Smooth muscle cell (in vitro differentiated cells): ENCODE data around the gene CR1. TPM values are rescaled to one million over a fixed set of nuclear protein-coding genes. Genes with fewer than 3 reads are reported as not detected.

Source experiments
- DNase-seq: peaks from one replicate; lab custom pipeline; 2025; ENCODE audit not compliant: unreplicated experiment; lab: John Stamatoyannopoulos, UW
- H2AFZ ChIP-seq: fragments of 200-600 bp; sonication (generic); 2 replicates; pipeline ENCODE4 v1.6.0; 2016; ENCODE audit warnings: antibody characterized with exemption, low read depth, mild to moderate bottlenecking
- H3F3A ChIP-seq: fragments of 200-600 bp; sonication (generic); 2 replicates; pipeline ENCODE4 v1.6.0; 2017; ENCODE audit warnings: antibody characterized with exemption, low read depth
- H3K27ac ChIP-seq: fragments of 200-600 bp; sonication (generic); 2 replicates; pipeline ENCODE4 v1.5.1; 2016; ENCODE audit warnings: low read depth, mild to moderate bottlenecking
- H3K27me3 ChIP-seq: fragments of 200-600 bp; sonication (generic); 2 replicates; pipeline ENCODE4 v1.6.1; 2016; ENCODE audit warnings: low read depth, mild to moderate bottlenecking
- H3K36me3 ChIP-seq: fragments of 200-600 bp; sonication (generic); 2 replicates; pipeline ENCODE4 v1.5.1; 2016; ENCODE audit warnings: low read depth
- H3K4me1 ChIP-seq: fragments of 200-600 bp; sonication (generic); 2 replicates; pipeline ENCODE4 v1.5.1; 2016; ENCODE audit warnings: low read depth
- H3K4me2 ChIP-seq: fragments of 200-600 bp; sonication (generic); 2 replicates; pipeline ENCODE4 v1.6.0; 2016; ENCODE audit warnings: mild to moderate bottlenecking
- H3K4me3 ChIP-seq: fragments of 200-600 bp; sonication (generic); 2 replicates; pipeline ENCODE4 v1.5.1; 2016; ENCODE audit warnings: mild to moderate bottlenecking
- H3K79me2 ChIP-seq: fragments of 200-600 bp; sonication (generic); 2 replicates; pipeline ENCODE4 v1.6.0; 2016; ENCODE audit warnings: low read depth, mild to moderate bottlenecking
- H3K9ac ChIP-seq: fragments of 200-600 bp; sonication (generic); 2 replicates; pipeline ENCODE4 v1.6.0; 2016; ENCODE audit warnings: low read depth
- H3K9me3 ChIP-seq: fragments of 200-600 bp; sonication (generic); replicated peaks from 2 replicates; pipeline ENCODE4 v1.5.1; 2016; ENCODE audit warnings: low read depth
- H4K20me1 ChIP-seq: fragments of 200-600 bp; sonication (generic); 2 replicates; pipeline ENCODE4 v1.6.0; 2016; ENCODE audit warnings: low read depth
- WGBS: methylation state at CpG from one replicate; pipeline ENCODE4 v1.1.7; 2016; ENCODE audit warnings: low lambda C conversion rate; 5-methylcytosine and 5-hydroxymethylcytosine counted together
- polyA plus RNA-seq: library from polyadenylated mRNA; unstranded; fragments of >200 nt; fragmentation: Nextera tagmentation; extraction: Ambion mirVana; gene quantifications from 2 replicates; pipeline ENCODE4 v1.2.1, GENCODE V29; 2016
- total RNA-seq: library from RNA; depleted of rRNA; stranded (reverse); fragments of >200 nt; gene quantifications from 2 replicates; pipeline ENCODE4 v1.2.3, GENCODE V29; 2014
- TF ChIP-seq, protein P1 (sequence below): fragments of 200-600 bp; sonication (generic); IDR thresholded peaks from 2 replicates; pipeline ENCODE4 v1.5.1; 2017; ENCODE audit warnings: borderline replicate concordance, mild to moderate bottlenecking, antibody characterized with exemption; ENCODE audit not compliant: insufficient read depth, poor library complexity, severe bottlenecking

CR1 gene
- total and polyA plus RNA-seq, 2 experiments from 2014 or later: 0.25 TPM; not detected in 1

DNA sequence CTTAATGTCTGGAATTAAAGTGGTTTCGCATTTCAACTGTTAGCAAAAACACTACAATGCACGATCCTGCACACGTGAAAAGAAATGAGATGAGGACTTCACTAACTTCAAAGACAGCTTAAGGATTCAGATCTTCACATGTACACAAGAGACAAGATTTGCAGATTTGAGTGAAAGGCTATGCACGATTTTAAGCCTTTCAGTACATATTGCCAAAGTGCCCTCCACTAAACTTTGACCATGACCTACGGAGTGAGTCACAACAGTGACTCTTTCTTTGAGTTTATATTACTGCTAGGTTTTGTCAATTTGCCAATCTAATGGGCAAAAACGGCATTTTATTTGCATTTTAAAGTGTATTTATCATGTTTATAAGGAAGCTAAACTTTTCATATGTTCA, 107.8 kb downstream of the CR1 start:
- 84% methylated on average over 6 of the region's 6 CpGs for WGBS

DNA sequence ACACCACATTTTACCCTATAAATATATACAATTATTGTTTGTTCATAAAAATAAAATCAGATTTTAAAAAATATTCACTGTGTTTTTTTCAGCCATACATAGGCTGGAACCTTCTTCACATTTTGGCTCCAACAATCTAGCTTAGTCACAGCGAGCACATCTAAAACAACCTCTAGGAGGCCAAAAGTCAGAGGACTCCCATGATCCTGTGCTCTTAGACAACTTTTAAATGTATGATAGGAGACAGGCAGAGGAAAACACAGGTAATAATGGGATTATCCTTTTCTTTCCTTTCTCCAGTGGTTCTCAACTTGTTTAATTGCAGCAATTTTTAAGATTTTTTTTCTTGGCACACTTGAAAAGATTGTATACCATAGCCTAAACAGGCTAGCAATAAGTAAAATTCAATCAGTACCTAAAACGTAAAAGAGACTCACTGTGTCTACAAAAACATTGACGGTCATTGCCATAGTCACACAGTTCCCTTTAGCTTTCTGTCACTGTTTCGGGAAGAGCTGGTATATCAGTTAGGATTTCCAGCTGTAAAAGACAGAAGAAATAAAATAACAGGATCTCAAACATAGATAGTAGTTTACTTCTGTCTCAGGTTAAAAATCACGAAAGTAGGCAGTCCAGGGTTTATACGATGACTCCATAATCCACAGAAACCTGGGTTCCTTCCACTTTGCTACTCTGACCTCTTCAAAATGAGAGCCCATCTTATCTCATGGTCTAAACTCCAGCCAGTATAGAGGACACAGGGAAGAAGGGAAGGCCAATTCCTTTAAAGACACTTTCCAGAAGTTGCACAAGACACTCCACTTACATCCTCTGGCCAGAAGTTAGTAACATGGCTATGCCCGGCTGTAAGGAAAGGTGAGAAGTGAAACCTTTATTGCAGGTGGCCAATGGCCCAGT, 109.7 kb downstream of the CR1 start:
- no peak overlapping the region for H3K4me3 ChIP-seq
- H3F3A ChIP-seq: no peaks in the 10 kb centered on the region
- no peak overlapping the region for H2AFZ ChIP-seq
- H3K9ac ChIP-seq: no peak overlapping the region
- H3K4me1 ChIP-seq: no peaks in the 10 kb centered on the region
- H3K79me2 ChIP-seq: no peaks in the 10 kb centered on the region
- no peaks in the 10 kb centered on the region for H3K27me3 ChIP-seq
- no peak overlapping the region for H3K27ac ChIP-seq
- TF ChIP-seq, protein P1, sequence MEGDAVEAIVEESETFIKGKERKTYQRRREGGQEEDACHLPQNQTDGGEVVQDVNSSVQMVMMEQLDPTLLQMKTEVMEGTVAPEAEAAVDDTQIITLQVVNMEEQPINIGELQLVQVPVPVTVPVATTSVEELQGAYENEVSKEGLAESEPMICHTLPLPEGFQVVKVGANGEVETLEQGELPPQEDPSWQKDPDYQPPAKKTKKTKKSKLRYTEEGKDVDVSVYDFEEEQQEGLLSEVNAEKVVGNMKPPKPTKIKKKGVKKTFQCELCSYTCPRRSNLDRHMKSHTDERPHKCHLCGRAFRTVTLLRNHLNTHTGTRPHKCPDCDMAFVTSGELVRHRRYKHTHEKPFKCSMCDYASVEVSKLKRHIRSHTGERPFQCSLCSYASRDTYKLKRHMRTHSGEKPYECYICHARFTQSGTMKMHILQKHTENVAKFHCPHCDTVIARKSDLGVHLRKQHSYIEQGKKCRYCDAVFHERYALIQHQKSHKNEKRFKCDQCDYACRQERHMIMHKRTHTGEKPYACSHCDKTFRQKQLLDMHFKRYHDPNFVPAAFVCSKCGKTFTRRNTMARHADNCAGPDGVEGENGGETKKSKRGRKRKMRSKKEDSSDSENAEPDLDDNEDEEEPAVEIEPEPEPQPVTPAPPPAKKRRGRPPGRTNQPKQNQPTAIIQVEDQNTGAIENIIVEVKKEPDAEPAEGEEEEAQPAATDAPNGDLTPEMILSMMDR: no peak
- no peak for DNase-seq
- H3K4me2 ChIP-seq: no peak overlapping the region
- H3K36me3 ChIP-seq: no peaks in the 10 kb centered on the region
- no peaks in the 10 kb centered on the region for H4K20me1 ChIP-seq
- H3K9me3 ChIP-seq: no peaks in the 10 kb centered on the region
- WGBS: 97% methylated on average over 7 of the region's 7 CpGs

More for the DNA sequence above, 107.8 kb downstream of the CR1 start:
- no peak overlapping the region for H3K4me2 ChIP-seq
- TF ChIP-seq, protein P1: no peak
- no peak overlapping the region for H3K27ac ChIP-seq
- H2AFZ ChIP-seq: no peak overlapping the region
- no peak overlapping the region for H3K9ac ChIP-seq
- no peak for DNase-seq
- no peak overlapping the region for H3K4me3 ChIP-seq
- H3K79me2 ChIP-seq: no peaks in the 10 kb centered on the region
- no peaks in the 10 kb centered on the region for H3K4me1 ChIP-seq
- peaks cover 4% of the 10 kb centered on the region for H3K27me3 ChIP-seq
- H4K20me1 ChIP-seq: no peaks in the 10 kb centered on the region
- no peaks in the 10 kb centered on the region for H3K9me3 ChIP-seq
- no peaks in the 10 kb centered on the region for H3F3A ChIP-seq
- H3K36me3 ChIP-seq: no peaks in the 10 kb centered on the region

DNA sequence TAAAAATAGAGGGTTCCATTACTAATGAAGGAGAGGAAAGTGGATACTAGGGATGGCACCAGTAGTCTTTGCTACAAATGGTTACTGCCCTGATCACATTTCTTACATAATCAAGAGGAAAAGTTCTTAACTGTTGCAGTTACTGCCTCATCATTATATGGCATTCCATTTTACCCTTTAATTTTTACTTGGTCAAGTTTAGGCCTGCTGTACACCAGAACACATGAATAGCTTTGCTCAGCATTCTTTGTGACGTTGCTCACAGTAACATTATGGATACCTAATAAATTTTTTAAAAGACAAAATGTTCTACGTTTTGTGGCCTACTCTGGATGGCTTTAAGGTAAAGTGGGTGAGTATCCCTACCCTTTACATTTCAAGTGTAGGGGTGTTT, 110.4 kb downstream of the CR1 start:
- H3K36me3 ChIP-seq: no peaks in the 10 kb centered on the region
- no peaks in the 10 kb centered on the region for H4K20me1 ChIP-seq
- H3K27ac ChIP-seq: no peak overlapping the region
- H3K4me2 ChIP-seq: no peak overlapping the region
- no peak overlapping the region for H3K4me3 ChIP-seq
- H3K27me3 ChIP-seq: no peaks in the 10 kb centered on the region
- H3F3A ChIP-seq: no peaks in the 10 kb centered on the region
- H3K79me2 ChIP-seq: no peaks in the 10 kb centered on the region
- TF ChIP-seq, protein P1: no peak
- H3K9ac ChIP-seq: no peak overlapping the region
- no peaks in the 10 kb centered on the region for H3K9me3 ChIP-seq
- no peaks in the 10 kb centered on the region for H3K4me1 ChIP-seq
- 83% methylated on average over 2 of the region's 2 CpGs for WGBS
- DNase-seq: no peak
- H2AFZ ChIP-seq: no peak overlapping the region
